H9 (cell line): ENCODE results near the gene CDH1. TPM values are rescaled to one million over a fixed set of nuclear protein-coding genes. Genes with fewer than 3 reads are reported as not detected.

ENCODE experiments used
- DNase-seq: peaks from one replicate; pipeline ENCODE4 v3.0.0-alpha.2; 2017
- H2AFZ ChIP-seq: one replicate; pipeline ENCODE4 v1.6.1; 2013; ENCODE audit warnings: mild to moderate bottlenecking, low read length, control low read depth, moderate library complexity
- H2AK5ac ChIP-seq: 2 replicates; pipeline ENCODE4 v1.6.1; 2013; ENCODE audit warnings: low read length, control low read depth, mixed read lengths; ENCODE audit not compliant: insufficient read length
- H2BK120ac ChIP-seq: one replicate; pipeline ENCODE4 v1.6.1; 2013; ENCODE audit warnings: low read depth, mild to moderate bottlenecking, low read length, control low read depth, inconsistent platforms; ENCODE audit not compliant: poor library complexity, severe bottlenecking
- H2BK12ac ChIP-seq: 2 replicates; pipeline ENCODE4 v1.6.1; 2013; ENCODE audit warnings: low read length, control low read depth, mixed read lengths, low read depth; ENCODE audit not compliant: insufficient read length
- H2BK15ac ChIP-seq: 2 replicates; pipeline ENCODE4 v1.6.1; 2013; ENCODE audit warnings: low read depth, low read length, control low read depth
- H2BK20ac ChIP-seq: one replicate; pipeline ENCODE4 v1.6.1; 2013; ENCODE audit warnings: low read depth, mild to moderate bottlenecking, low read length, control low read depth, inconsistent platforms; ENCODE audit not compliant: poor library complexity, severe bottlenecking
- H2BK5ac ChIP-seq: 2 replicates; pipeline ENCODE4 v1.6.1; 2013; ENCODE audit warnings: low read length, control low read depth, mixed read lengths; ENCODE audit not compliant: insufficient read length
- H3K14ac ChIP-seq: 2 replicates; pipeline ENCODE4 v1.6.1; 2013; ENCODE audit warnings: low read length, control low read depth; ENCODE audit not compliant: insufficient read depth
- H3K18ac ChIP-seq: 2 replicates; pipeline ENCODE4 v1.6.1; 2013; ENCODE audit warnings: low read depth, mild to moderate bottlenecking, mixed read lengths, low read length, control low read depth; ENCODE audit not compliant: insufficient read length
- H3K23ac ChIP-seq: 2 replicates; pipeline ENCODE4 v1.6.1; 2013; ENCODE audit warnings: low read length, control low read depth, mixed read lengths, low read depth; ENCODE audit not compliant: insufficient read length
- H3K23me2 ChIP-seq: 2 replicates; pipeline ENCODE4 v1.6.1; 2013; ENCODE audit warnings: low read depth, mild to moderate bottlenecking, mixed read lengths, low read length, control low read depth; ENCODE audit not compliant: insufficient read length, poor library complexity, severe bottlenecking
- H3K27ac ChIP-seq: 2 replicates; pipeline ENCODE4 v1.5.1; 2013; ENCODE audit warnings: low read length, control low read depth, mixed read lengths, low read depth; ENCODE audit not compliant: insufficient read length
- H3K27me3 ChIP-seq: 2 replicates; pipeline ENCODE4 v1.6.1; 2013; ENCODE audit warnings: low read length, control low read depth, inconsistent platforms; ENCODE audit not compliant: insufficient read depth
- H3K4ac ChIP-seq: 2 replicates; pipeline ENCODE4 v1.6.1; 2013; ENCODE audit warnings: low read depth, mild to moderate bottlenecking, control low read depth, inconsistent platforms, low read length, moderate library complexity
- H3K4me1 ChIP-seq: 2 replicates; pipeline ENCODE4 v1.6.1; 2013; ENCODE audit warnings: low read length, control low read depth, inconsistent platforms; ENCODE audit not compliant: insufficient read depth
- H3K4me2 ChIP-seq: 2 replicates; pipeline ENCODE4 v1.6.1; 2013; ENCODE audit warnings: low read length, control low read depth, mixed read lengths; ENCODE audit not compliant: insufficient read length, insufficient read depth
- H3K56ac ChIP-seq: 2 replicates; pipeline ENCODE4 v1.6.1; 2013; ENCODE audit warnings: low read depth, mild to moderate bottlenecking, mixed read lengths, low read length, control low read depth; ENCODE audit not compliant: insufficient read length
- H3K79me1 ChIP-seq: 2 replicates; pipeline ENCODE4 v1.6.1; 2013; ENCODE audit warnings: low read depth, mild to moderate bottlenecking, moderate library complexity, low read length, control low read depth, inconsistent platforms; ENCODE audit not compliant: insufficient read depth, poor library complexity, severe bottlenecking
- H3K79me2 ChIP-seq: 2 replicates; pipeline ENCODE4 v1.6.1; 2013; ENCODE audit warnings: low read length, control low read depth, inconsistent platforms; ENCODE audit not compliant: insufficient read depth
- H3K9ac ChIP-seq: 2 replicates; pipeline ENCODE4 v1.6.1; 2013; ENCODE audit warnings: low read length, control low read depth, mixed read lengths; ENCODE audit not compliant: insufficient read length; ENCODE audit errors: extremely low read depth
- H3K9me3 ChIP-seq: one replicate; pipeline ENCODE4 v1.6.1; 2013; ENCODE audit warnings: low read depth, low read length, inconsistent platforms; ENCODE audit not compliant: control insufficient read depth
- H3T11ph ChIP-seq: one replicate; pipeline ENCODE4 v1.6.1; 2013; ENCODE audit warnings: mild to moderate bottlenecking, low read length, control low read depth, inconsistent platforms
- H4K20me1 ChIP-seq: one replicate; pipeline ENCODE4 v1.6.1; 2013; ENCODE audit not compliant: control insufficient read depth, insufficient read length, insufficient read depth
- H4K5ac ChIP-seq: 2 replicates; pipeline ENCODE4 v1.6.1; 2013; ENCODE audit warnings: low read depth, mild to moderate bottlenecking, mixed read lengths, low read length, control low read depth; ENCODE audit not compliant: insufficient read length
- H4K8ac ChIP-seq: replicated peaks from 2 replicates; pipeline ENCODE4 v1.6.1; 2013; ENCODE audit warnings: low read length, control low read depth, mixed read lengths, low read depth; ENCODE audit not compliant: insufficient read length
- H4K91ac ChIP-seq: 2 replicates; pipeline ENCODE4 v1.6.1; 2013; ENCODE audit warnings: low read depth, mild to moderate bottlenecking, moderate library complexity, mixed read lengths, low read length, control low read depth; ENCODE audit not compliant: insufficient read length
- H3K27ac Mint-ChIP-seq, 3 experiments: 2 replicates in 2 of 3; 3 replicates in 1 of 3; pipeline ENCODE4 v1.8.0; 2020 to 2021; ENCODE audit warnings: mixed read lengths in 3 of 3, mild to moderate bottlenecking in 1 of 3, moderate library complexity in 1 of 3
- H3K27me3 Mint-ChIP-seq: 2 replicates; pipeline ENCODE4 v1.8.0; 2021; ENCODE audit warnings: low read depth, mild to moderate bottlenecking, moderate library complexity, mixed read lengths
- H3K36me3 Mint-ChIP-seq, 3 experiments: 2 replicates in 2 of 3; 3 replicates in 1 of 3; pipeline ENCODE4 v1.8.0; 2020 to 2021; ENCODE audit warnings: low read depth in 3 of 3, mixed read lengths in 3 of 3; ENCODE audit not compliant: insufficient read depth in 1 of 3
- H3K4me1 Mint-ChIP-seq, 2 experiments: 2 replicates each; pipeline ENCODE4 v1.8.0; 2020; ENCODE audit warnings: mixed read lengths in 2 of 2
- H3K4me3 Mint-ChIP-seq, 2 experiments: 2 replicates in 1 of 2; 3 replicates in 1 of 2; pipeline ENCODE4 v1.8.0; 2020 to 2021; ENCODE audit warnings: mild to moderate bottlenecking in 2 of 2, mixed read lengths in 2 of 2, moderate library complexity in 1 of 2
- H3K9me3 Mint-ChIP-seq, 2 experiments: 2 replicates in 1 of 2; 3 replicates in 1 of 2; pipeline ENCODE4 v1.8.0; 2020; ENCODE audit warnings: mild to moderate bottlenecking in 2 of 2, mixed read lengths in 2 of 2, moderate library complexity in 1 of 2
- whole genome bisulfite sequencing: extraction: QIAGEN DNeasy Blood & Tissue Kit; methylation state at CpG from one replicate; pipeline ENCODE4 v1.1.7; 2013; ENCODE audit warnings: missing lambda C conversion rate, low lambda C conversion rate, mixed read lengths; ENCODE audit not compliant: insufficient read length; ENCODE audit errors: extremely low coverage; 5-methylcytosine and 5-hydroxymethylcytosine counted together
- total RNA-seq: library from RNA; stranded (reverse); gene quantifications from 2 replicates; pipeline ENCODE4 v1.2.1, GENCODE V29; 2021
- TF ChIP-seq, protein P1 (sequence below): fragments of 200-600 bp; sonication (generic); conservative IDR thresholded peaks from 3 replicates; pipeline ENCODE4 v1.8.0; 2021; ENCODE audit warnings: antibody characterized with exemption, mild to moderate bottlenecking

The CDH1 gene
- total RNA-seq, 1 experiment from 2014 or later: 237 TPM

DNA sequence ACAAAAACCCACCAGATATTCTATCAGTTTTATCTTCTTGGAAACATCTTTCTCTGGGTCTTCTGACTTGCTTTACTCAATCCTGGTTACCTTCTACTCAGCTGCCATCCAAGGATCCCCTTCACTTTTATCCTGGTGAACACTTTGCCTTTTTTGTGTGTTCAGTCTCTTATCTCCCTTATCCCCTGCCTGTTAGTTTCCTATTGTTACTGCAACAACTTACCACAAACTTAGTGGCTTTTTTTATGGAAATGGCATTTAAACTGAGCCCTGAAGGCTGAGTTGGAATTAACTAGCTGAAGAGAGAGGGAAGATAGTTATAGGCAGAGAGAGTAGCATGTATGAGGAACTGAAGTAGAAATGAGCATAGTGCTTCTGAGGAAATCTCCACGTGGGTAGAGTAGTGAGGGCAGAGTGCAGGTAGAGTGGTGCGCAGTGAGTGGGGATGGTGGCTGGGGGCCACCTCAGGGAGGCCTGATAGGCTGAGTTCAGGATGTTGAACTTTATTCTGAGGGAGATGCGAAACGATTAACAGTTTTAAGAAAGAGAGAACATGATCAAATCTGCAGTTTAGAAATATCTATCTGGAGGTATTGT lies 132.5 kb downstream of the CDH1 start:
- Histone ChIP-seq H2BK15ac (no peak overlapping the region), H3K4me1 (no peaks in the 10 kb centered on the region; the same call in 1 of the 2 replicates), H3K27me3 (no peaks in the 10 kb centered on the region), H3K4ac (no peak overlapping the region), H4K8ac (no peak overlapping the region), H2BK12ac (no peak overlapping the region), H4K20me1 (no peaks in the 10 kb centered on the region), H3K4me2 (no peak overlapping the region), H3K18ac (no peak overlapping the region), H3K56ac (no peak overlapping the region), H3K9ac (no peak overlapping the region), H2AK5ac (no peak overlapping the region), H3K27ac (no peak overlapping the region), H2AFZ (no peak overlapping the region), H2BK120ac (no peak overlapping the region), H3K79me1 (no peaks in the 10 kb centered on the region), H3K9me3 (no peaks in the 10 kb centered on the region), H2BK5ac (no peak overlapping the region), H2BK20ac (no peak overlapping the region), H3T11ph (no peak overlapping the region), H3K14ac (no peak overlapping the region), H3K23me2 (no peaks in the 10 kb centered on the region), H4K91ac (no peak overlapping the region), H3K79me2 (no peaks in the 10 kb centered on the region), H3K23ac (no peak overlapping the region), H4K5ac (no peak overlapping the region)
- WGBS: no CpG with 5 or more reads among the region's 4 CpGs
- no peak for DNase-seq
- Mint-ChIP-seq H3K36me3 (peaks cover 0 to 15% (median 9%) of the 10 kb centered on the region in 3 experiments; a peak in 4 of 7 replicates), H3K9me3 (no peaks in the 10 kb centered on the region), H3K4me1 (peaks cover 12 to 16% of the 10 kb centered on the region in 2 experiments), H3K27me3 (no peaks in the 10 kb centered on the region), H3K4me3 (no peak overlapping the region), H3K27ac (peak overlapping the region; percentile 6 to 70 (median 12); a peak in 5 of 7 replicates)
- TF ChIP-seq, protein P1, sequence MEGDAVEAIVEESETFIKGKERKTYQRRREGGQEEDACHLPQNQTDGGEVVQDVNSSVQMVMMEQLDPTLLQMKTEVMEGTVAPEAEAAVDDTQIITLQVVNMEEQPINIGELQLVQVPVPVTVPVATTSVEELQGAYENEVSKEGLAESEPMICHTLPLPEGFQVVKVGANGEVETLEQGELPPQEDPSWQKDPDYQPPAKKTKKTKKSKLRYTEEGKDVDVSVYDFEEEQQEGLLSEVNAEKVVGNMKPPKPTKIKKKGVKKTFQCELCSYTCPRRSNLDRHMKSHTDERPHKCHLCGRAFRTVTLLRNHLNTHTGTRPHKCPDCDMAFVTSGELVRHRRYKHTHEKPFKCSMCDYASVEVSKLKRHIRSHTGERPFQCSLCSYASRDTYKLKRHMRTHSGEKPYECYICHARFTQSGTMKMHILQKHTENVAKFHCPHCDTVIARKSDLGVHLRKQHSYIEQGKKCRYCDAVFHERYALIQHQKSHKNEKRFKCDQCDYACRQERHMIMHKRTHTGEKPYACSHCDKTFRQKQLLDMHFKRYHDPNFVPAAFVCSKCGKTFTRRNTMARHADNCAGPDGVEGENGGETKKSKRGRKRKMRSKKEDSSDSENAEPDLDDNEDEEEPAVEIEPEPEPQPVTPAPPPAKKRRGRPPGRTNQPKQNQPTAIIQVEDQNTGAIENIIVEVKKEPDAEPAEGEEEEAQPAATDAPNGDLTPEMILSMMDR: no peak
